GM19452 (cell line): ENCODE results near the gene EVC.

Source experiments
- ATAC-seq: cut with Tn5 transposase; IDR thresholded peaks from one replicate; pipeline ENCODE4 v1.9.1; 2021; ENCODE audit not compliant: unreplicated experiment

Gene EVC

DNA sequence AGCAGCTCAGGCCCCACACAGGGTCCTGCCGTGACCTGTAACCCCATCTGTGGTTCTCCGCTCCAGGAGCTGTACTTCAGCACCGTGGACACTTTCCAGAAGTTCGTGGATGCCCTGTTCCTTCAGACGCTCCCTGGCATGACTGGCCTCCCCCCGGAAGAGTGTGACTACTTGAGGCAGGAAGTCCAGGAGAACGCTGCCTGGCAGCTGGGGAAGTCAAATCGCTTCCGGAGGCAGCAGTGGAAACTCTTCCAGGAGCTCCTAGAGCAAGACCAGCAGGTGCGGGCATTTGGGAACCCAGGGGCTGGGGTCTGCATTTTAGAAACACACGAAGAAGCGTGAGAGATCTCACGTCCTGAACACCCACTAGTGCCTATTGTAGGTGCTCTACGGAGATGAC is 72.5 kb downstream of the EVC start:
- no peak for ATAC-seq

DNA sequence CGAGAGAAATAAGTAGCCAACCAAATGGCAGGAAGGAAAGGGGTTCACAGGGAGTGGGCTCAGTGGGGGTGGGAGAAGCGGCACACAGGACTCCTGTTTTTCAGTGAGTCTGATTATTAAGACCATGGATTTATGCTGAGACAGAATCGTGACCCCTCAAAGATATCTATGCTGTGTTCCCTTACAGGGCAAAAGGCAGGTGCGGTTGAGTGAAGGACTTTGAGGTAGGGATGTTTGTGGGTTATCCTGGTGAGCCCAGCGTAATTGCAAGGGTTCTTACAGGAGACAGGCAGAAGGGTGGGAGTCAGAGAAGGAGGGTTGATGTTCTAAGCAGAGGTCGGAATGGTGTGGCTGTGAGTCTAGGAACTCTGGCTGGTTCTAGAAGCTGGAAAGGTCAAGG is 73.0 kb downstream of the EVC start:
- ATAC-seq = no peak

DNA sequence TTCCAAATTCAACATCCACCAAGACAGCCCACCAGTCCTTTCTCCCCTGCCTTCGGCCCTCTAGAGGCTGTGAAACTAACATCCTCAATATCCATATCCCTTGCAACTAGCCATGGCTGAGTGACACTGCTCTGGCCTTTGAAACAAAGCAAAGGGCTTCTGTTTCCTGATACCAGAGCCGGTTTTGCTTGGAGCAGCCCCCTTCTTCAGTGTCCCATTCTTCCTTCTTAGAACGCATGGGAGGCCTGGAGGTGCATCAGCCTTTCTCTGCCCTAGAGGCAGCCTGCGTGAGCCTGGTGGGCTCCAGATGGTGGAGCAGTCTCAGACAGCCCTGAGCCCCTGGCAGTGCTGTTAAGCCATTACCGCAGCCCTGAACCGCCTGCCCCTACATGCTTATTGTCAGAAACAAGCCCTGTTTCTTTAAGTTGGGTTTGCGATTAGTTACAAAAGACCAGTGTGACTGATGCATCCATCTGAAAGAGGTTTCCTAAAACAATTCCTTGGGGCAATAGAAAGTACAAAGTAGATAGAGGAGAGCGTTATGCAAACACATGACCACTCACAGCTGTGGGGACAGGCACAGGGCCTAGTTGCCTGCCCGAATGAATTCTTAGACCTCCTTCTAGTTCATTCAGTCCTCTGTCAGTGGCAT is 74.1 kb downstream of the EVC start:
- no peak for ATAC-seq

DNA sequence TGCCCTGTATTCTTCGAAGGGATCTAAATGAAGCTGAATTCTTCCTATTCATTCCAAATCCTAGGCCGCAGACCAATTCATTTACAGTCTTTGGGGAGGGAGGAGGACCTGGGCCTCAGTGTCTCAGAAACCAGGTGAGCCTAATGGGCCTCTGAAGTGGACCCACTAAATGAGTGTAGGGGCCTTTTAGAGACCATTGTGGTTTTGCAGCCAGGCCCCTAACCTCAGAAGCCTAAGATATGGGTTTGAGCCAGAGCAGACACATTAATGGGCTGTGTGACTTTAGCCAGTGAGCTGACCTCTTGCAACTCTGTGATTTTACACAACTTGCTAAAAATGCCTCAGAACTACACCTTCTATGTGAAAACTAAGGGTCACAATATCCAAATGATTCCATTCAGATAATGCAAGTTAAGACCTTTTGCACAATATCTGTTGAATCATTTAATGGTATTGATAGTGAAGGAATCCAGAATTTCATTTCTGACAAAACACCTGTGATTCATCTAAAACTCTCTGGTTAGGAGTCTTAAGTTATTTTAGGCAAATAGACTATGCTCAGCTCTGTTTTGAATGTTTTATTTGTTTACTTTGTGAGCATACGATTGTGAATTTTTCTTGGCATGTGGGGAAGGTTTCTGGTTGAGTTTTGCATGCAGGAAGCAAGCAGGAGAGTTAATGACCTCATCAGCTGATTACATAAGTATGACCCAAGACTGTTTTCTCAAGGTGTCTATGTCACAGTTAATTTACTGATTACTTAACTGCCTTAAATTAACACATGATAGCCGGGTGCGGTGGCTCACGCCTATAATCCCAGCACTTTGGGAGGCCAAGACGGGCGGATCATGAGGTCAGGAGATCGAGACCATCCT is 75.0 kb downstream of the EVC start:
- no peak for ATAC-seq

DNA sequence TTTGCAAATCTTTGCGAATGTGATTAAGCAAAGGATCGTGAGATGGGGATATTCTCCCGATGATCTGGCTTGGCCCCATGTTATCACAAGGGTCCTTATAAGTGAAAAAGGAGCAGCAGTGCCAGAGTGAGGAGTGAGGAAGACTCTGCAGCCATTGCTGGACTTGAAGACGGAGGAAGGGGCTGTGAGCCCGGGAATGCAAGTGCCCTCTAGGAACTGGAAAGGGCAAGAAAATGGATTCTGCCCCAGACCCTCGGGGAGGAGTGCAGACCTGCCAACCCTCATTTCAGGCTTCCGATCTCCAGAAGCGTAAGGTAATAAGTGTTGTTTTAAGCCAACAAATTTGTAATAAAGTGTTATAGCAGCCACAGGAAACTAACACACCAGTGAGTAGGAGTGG is 76.3 kb downstream of the EVC start:
- ATAC-seq = no peak

DNA sequence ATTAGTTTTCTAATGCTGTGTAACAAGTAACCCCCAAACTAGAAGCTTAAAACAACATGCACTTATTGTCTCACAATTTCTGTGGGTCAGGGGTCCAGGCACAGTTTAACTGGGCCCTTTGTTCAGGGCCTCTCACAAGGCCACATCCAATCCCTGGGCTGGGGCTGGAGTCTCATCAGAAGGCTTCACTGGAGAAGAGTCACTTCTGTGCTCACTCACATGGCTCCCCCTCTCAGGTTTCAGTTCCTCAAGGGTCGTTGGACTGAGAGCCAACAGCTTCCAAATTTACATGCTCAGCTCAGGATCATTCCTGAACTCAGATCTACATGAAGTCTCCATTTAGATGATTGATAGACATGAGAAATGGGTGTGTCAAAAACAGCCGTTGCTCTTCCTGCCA is 77.1 kb downstream of the EVC start:
- ATAC-seq = no peak

DNA sequence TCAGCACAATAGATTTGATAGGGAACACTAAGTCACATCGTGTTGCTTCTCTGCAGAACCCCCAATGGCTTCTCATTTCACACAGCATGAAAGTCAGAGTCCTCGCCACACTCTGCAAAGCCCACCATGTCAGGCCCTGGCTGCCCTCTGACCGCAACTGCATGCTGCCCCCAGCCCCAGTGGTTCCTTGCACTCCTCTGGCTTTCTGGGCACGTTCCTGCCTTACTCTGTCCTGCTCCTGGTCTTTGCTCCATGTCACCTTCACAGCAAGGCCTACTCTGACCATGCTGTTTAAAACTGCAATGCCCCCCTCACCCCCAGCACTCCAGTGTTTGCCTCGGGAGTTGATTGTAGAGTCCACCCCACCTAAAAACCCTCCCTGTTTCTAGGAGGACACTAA is 78.1 kb downstream of the EVC start:
- ATAC-seq = no peak

DNA sequence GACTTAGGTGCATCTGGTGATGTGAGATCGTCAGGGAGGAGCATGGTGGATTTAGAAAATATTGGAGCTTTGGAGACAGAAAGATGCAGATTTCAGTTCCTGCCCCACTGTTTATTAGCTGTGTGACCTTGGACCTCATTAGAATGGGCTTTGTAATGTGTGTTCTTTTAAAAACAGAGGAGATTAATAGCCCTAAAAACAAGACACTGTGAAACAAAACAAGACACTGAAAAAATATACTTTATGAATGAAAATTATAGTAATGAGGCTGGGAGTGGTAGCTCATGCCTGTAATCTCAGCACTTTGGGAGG is 79.5 kb downstream of the EVC start:
- ATAC-seq = no peak

DNA sequence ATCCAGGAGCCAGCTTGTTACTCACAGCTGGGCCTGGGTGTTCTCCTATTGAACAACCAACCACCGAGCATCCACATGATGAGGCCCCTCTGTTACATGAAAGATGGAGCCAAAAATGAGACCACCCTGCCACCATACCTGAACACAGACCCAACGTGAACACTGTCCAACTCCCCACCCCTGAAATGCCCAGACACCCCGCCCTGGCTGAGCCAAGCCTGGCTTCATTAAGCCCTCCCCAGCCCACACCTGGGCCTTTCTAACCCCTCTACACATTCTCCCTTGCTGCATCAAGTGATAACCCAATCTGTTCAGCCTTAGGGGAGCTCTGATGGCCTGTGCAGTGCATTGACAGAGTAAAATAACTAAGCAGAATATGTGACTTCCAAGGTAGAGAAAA is 80.7 kb downstream of the EVC start:
- ATAC-seq = no peak

DNA sequence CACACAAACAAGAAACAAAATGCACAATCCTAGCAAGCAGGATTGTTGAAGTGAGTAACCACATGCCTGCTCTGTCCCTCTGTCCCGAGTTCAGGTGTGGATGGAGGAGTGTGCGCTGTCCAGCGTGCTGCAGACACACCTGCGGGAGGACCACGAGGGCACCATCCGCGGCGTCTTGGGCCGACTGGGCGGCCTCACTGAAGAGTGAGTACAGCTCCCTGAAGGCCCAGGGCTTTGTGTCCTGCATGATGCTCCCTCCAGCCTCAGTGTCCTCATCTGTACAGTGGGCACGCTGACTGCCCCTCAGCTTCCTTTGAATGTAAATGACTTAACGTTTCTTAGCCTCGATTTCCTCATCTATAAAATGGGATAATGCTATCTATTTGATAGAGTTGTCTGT is 82.5 kb downstream of the EVC start:
- ATAC-seq = no peak

DNA sequence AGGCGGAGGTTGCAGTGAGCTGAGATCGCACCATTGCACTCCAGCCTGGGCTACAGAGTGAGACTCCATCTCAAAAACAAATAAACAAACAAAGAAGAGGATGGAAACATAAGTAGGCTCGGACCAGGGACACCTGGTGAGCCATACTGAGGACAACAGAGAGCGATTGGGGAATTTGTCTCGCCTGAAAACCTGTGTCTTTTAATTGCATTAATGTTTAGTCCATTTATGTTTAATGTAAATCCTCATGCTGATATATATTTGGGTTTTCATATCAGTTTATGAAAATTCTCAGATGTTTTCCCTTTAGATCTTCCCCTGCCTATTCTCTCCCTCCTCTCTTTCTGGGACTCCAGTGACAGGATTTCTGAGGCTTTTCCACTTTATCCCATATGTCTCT is 84.6 kb downstream of the EVC start:
- ATAC-seq = no peak

DNA sequence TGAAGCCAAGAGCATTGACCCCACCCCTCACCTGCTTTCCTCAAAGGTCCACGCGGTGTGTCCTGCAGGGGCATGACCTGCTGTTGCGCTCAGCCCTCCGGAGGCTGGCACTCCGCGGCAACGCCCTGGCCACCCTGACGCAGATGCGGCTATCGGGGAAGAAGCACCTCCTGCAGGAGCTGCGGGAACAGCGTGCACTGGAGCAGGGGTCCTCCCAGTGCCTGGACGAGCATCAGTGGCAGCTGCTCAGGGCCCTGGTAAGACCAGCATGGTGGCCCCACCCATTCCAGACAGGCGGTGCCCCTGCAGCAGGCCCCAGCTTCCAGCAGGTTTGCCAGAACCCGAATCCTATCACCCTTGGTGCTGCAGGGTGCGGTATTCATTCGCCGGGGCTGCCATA is 86.0 kb downstream of the EVC start:
- no peak for ATAC-seq

DNA sequence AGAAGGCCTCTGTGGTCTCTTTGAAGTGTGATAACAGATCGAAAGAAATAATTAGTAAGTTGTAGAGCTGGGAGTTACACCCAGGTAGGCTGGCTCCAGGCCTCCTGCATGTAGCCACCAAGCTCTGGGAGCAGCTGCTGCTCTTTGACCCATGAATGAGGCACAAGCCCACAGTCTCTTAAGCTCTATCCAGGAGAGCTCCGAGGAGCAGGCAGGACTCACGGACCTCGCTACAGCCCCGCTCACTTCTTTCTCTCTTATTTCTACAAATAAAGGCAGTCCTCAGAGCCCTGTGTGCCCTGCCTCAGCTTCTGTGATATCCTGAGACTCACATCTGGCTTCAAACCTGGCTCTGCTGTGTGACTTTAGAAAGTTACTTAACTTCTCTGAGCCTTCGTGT is 86.9 kb downstream of the EVC start:
- no peak for ATAC-seq

DNA sequence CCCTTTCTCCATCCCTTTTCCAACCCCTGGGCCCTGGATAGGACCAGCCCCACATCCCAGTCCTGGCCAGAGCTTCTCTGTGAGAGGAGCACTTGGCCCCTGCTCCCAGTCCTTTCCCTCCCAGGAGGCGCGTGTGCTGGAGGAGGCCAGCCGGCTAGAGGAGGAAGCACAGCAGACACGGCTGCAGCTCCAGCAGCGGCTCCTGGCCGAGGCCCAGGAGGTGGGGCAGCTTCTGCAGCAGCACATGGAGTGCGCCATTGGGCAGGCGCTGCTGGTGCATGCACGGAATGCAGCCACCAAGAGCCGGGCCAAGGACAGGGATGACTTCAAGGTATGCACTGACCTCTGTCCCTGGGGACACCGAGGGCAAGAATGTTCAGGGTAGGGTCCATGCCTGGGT is 87.5 kb downstream of the EVC start:
- no peak for ATAC-seq

DNA sequence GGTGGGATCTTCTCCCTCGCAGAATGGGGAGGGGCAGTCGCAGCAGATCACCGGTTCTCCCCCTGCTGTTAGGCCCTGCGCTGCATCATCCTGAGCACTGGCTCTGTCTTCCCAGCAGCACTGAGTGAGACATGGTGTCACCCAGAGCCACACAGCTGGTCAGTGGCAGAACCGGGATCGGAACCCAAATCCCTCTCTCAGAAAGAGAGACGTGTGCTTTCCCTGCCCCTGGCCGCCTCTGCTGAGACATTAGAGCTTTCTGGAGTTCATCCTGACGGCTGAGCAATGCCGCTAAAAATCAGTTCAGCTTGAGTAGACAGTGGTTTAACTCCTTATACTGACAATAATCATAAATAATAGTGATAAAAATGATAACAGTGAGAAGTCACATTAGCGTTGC is 87.9 kb downstream of the EVC start:
- ATAC-seq = no peak

DNA sequence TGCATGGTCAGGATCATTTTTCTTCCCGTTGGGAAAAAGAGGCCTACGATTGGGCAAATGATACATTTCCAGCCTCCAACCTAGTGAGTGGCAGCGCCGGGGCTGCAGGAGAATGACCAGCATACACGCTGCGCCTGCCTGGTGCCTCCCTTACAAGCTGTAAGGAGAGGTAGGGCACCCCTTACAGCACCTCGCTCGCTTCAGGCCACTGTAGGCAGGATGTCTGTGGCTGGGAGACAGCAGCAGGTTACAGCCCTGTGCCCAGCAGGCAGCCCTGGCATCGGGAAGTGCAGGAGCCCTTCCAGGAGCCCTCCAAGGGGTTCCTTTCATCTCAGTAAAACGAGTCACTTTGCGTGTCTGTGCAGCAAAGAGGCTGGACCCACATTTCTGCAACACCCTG is 88.4 kb downstream of the EVC start:
- ATAC-seq = no peak

DNA sequence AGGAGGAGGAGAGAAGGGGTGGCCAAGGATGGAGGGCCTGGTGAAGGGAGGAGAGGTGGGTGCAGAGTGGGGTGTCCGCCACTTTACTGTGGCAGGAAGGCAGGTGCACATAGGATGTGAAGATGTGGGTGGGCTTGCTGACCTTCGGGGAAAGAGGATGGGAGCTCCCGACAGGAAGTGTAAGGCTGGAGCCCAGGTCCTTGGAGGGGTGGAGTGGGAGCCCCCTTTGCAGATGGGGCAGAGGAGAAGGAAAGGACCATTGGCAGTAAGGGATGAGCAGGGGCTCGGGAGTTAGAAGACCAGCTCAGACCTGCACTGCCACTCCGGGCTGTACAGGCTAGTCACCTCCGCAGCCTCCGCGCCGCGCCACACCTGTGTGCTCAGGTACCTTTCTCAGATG is 89.5 kb downstream of the EVC start:
- no peak for ATAC-seq

DNA sequence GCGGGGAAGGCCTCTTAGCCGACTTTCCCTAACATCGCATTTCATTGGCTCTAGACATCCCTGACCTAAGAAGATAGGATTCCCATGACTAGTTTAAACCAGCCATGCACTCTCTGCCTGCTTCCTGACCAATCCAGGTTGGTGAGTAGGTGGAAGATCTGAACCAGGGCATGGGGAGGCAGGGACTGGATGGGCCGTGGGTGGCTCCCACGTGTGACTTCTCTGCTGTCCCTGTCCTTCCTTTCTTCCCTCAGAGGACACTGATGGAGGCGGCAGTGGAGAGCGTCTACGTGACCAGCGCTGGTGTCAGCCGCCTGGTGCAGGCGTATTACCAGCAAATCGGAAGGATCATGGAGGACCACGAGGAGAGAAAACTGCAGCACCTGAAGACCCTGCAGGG is 90.7 kb downstream of the EVC start:
- ATAC-seq = no peak

DNA sequence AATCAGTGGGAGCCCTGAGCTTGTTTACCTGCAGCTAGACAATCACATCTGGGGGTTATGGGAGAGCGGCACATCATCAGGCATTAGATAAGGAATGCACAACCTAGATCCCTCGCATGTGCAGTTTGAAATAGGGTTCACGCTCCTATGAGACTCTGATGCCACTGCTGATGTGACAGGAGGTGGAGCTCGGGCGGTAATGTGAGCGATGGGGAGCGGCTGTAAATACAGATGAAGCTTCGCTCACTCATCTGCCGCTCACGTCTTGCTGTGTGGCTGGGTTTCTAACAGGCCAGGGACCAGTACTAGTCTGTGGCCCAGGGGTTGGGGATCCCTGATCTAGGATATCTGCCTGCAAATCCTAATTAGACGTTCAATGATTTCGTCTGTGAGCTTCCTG is 91.6 kb downstream of the EVC start:
- no peak for ATAC-seq

DNA sequence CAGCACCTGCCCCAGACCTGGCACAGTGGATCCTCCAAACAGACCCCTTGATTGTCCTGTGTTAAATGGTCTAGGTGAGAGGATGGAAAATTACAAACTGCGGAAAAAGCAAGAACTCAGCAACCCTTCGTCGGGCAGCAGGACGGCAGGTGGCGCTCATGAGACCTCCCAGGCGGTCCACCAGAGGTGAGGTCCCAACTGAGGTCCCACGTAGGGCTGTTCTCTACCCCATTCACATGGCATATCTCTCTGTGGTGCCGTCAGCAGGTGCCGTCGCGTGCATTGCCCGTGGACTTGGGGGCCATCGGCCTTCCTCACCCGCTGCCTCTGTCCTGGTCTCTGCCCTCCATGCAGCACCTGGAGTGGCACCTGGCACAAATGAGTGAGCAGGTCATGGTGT is 93.7 kb downstream of the EVC start:
- no peak for ATAC-seq

DNA sequence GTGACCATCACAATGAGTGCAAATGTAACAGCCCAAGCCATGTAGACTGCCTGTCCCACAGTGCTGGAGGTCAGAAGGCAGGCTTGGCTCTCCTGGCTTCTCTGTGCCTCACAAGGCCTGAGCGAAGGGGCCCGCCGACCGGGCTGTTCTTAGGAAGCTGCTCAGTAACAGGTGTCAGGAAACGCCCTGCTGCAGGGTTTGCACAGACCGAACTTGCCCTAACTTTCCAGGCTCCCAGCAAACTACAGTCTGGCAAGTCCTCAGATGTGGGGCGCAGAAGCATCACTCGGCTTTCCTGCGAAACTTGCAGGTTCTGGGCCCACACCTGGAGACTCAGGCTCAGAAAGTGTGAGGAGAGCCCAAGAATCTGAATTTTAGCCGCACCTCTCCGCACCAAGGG is 94.3 kb downstream of the EVC start:
- no peak for ATAC-seq

DNA sequence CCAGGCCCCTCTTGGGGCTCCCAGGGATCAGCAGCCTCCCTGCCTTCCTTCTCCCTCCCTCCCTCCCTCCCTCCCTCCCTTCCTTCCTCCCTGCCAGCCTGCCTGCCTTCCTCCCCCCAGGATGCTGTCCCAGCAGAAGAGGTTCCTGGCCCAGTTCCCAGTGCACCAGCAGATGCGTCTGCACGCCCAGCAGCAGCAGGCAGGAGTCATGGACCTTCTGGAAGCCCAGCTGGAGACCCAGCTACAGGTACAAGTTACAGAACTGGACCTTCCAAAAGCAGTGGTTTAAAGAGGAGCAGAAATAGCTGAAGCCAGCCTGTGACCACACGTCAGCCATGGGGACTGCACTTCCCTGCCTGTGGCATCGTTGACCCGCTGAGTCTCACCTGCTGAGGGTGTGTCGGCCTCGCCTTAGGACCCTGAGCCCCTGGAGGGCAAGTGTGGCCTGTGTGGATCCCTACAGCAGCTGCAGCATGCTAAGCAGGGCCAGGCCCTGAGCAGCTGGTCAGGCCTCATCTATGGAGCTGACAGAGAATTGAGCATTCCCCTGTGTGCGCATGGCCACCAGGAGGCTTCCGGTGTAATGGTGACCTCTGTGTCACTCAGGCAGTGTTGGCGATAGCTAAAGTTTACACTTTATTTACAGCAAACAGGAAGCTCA is 97.2 kb downstream of the EVC start:
- ATAC-seq = no peak
